ENCODE measurements around the gene ANGEL2. TPM values are rescaled to one million over a fixed set of nuclear protein-coding genes. Genes with fewer than 3 reads are reported as not detected.

The ANGEL2 gene
- total RNA-seq, 1 experiment from 2014 or later: 32.7 TPM

DNA sequence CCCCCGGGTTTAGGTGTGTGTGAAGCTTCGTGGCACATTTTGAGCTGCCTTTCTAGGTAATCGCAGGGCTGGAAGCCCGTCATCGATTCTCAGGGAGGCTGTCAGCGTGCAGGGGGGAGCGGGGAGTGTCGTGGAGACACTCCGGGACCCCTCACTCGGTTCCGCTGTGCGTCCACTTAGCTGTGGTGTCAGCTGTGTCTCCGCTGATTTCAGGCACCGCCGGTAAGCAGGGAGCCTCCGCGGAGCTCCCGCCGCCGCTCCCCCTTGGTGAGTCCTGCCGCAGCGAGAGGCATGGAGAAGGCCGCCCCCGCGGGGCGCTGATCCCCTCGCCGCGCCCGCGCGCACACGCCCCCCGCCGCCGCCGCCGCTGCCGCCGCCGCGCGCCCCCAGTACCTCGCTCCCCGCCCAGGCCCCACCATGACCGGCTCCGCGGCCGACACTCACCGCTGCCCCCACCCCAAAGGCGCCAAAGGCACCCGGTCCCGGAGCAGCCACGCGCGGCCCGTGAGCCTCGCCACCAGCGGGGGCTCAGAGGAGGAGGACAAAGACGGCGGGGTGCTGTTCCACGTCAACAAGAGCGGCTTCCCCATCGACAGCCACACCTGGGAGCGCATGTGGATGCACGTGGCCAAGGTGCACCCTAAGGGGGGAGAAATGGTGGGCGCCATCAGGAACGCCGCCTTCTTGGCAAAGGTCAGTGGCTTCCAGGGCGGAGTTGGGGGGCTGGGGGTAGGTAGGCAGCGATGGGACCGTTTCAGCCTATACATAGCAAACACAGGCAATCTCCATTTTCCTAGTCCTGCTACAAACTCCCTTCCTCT, 64.3 kb downstream of the ANGEL2 start:
- DNase-seq (ENCODE audit: low spot score): no peak

DNA sequence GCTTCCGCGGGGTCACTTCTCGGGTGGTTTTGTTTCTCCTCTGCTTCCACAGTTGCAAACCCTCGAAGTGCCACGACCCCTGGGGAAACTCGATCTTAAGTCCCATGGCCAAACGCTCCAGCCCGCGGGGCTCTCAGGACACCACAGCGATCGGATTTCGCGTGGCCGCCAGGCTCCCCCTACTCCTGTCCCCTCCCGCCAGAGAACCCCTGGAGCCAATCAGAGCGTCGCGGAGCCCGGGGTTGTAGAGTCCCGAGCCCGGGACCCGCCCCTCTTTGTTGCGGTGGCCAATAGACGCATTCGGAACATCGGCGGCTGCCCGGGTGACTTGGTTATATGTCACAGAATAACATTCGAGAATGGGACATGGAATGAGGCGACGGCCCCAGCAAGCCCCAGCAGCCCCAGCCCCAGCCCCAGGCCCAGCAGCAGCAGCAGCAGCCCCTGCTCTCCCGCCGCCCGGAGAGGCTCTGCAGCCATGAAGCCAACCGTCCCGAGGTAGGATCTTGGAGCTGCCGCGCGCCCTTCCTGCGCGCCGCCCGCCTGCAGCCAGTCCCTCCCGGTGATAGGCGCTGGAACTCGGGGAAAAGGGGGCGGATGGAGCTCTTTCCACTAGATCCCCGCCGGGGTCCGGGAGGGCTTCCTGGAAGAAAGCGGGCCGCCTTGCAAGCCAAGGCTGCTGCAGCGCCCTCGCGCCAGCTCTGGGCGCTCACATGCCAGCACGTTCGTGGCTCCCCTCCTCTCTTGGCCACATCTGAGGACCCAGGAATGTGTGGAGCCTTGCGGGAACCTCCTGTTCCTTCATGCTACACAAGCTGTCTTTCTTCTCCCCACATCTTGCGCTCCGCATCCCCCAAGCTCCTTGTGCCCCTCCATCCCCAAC, 65.2 kb downstream of the ANGEL2 start, which contains the start of gene VASH2:
TSS of gene VASH2 (plus strand) at position 299 of the 883 bp plus-strand sequence. CDS start 1,002 bp downstream, outside the sequence.
- peak; percentile 71 for DNase-seq (ENCODE audit: low spot score)

DNA sequence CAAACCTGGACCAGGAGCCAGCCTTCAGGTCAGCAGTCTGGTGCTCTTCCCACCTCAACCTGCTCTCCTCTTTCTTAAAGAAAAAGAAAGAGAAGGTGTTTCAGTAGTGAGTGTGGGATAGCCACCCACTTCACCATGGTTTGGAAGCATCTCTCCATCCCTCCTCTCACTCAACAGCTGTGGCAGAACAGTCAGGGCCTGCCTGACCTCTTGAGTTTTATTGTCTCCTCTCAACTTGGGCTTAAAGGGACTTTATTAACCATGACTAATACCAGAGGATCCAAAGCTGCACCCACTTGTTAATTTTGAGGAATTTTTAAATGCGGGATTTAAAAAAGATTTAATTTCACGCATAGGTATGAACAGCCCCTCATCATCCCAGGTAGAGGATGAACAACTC, 65.9 kb downstream of the ANGEL2 start:
- DNase-seq (ENCODE audit: low spot score): no peak

DNA sequence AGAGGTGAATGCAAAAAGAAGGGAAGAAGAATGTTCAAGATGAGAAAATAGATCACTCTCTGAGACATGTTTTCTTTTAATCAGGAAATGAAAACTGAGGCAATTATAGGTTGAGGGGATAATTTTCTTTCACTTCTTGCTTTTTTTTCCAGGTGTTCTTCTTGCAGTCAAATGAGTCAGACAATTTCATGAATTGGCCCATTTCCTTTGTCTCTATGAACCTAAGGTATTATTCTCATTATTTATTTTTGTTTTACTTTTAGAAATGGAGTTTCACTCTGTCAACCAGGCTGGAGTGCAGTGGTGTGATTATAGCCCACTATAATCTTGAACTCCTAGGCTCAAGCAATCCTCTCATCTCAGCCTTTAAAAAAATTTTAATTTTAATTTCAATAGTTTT, 68.8 kb downstream of the ANGEL2 start:
- no peak for DNase-seq (ENCODE audit: low spot score)

DNA sequence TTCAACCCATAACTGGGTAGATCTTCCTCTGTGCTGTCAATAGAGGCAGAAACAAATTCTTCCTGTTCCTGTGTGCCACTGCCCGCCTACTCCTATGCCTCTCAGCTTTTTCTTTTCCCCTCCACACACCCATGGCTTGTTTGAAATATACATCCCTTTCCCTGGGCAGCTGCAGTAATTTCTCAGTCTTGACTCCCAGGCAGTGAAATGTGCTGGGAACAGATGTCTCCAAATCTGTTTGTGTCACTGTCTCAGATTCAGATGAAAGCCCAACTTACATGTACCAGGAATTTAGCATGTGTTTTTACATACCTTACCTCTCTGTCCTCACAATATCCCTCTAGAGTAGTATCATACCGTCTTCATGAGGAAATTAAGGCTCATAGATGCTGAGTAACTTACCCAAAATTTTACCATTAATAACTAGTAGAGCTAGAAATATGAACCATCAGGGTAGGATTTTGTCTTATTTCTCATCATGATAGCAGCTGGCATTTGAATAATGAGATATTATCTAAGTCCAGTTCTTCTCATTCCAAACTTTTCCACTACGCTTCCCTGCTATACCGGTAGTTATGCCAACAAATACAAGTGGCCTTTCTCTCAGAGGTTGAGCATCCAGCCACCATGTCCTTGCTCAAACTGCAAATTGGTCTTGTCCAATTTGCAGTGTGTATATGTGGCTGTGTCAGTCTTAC, 70.1 kb downstream of the ANGEL2 start:
- DNase-seq (ENCODE audit: low spot score): no peak

DNA sequence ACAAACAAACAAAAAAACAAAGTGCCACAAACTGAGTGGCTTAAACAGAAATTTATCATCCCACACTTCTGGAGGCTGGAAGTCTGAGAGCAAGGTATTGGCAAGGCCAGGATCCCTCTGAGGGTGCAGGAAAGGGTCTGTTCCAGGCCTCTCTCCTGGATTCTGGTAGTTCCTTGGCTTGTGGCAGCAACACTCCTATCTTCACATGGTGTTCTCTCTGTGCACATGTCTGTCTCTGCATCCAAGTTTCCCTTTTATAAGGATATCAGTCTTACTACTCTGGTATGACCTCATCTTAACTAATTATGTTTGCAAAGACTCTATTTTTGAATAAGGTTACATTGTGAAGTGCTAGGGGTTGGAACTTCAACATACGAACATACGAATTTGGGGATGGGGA, 70.6 kb downstream of the ANGEL2 start:
- no peak for DNase-seq (ENCODE audit: low spot score)

DNA sequence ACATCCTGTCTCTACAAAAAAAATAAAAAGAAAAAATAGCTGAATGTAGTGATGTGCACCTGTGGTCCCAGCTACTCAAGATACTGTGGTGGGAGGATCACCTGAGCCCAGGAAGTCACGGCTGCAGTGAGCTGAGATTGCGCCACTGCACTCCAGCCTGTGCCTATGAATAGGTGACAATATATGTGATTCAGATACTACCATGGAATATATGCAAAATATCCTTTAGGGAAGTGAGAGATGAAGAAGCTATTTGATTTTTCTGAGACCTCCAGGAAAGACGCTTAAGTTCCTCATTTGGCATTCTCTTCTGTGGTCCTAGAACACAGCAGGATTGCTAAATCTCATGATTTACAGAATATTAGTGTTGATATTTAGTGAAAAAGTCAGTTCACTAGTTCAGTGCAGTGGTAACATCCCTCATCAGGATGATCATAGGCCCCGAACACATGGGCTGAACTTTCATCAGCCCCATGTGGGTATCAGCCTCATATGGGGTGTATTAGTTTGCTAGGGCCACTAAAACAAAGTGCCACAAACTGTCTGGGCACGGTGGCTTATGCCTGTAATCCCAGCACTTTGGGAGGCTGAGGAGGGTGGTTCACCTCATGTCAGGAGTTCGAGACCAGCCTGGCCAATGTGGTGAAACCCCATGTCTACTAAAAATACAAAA, 71.3 kb downstream of the ANGEL2 start:
- DNase-seq (ENCODE audit: low spot score): no peak

DNA sequence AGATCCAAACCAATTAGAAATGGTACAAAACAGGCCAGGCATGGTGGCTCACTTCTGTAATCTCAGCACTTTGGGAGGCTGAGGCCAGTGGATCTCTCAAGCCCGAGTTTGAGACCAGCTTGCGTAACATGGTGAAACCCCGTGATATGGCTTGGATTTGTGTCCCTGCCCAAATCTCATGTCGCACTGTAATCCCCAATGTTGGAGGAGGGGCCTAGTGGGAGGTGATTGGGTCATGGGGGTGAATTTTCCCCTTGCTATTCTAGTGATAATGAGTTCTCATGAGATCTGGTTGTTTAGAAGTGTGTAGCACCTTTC, 72.3 kb downstream of the ANGEL2 start:
- DNase-seq (ENCODE audit: low spot score): no peak

DNA sequence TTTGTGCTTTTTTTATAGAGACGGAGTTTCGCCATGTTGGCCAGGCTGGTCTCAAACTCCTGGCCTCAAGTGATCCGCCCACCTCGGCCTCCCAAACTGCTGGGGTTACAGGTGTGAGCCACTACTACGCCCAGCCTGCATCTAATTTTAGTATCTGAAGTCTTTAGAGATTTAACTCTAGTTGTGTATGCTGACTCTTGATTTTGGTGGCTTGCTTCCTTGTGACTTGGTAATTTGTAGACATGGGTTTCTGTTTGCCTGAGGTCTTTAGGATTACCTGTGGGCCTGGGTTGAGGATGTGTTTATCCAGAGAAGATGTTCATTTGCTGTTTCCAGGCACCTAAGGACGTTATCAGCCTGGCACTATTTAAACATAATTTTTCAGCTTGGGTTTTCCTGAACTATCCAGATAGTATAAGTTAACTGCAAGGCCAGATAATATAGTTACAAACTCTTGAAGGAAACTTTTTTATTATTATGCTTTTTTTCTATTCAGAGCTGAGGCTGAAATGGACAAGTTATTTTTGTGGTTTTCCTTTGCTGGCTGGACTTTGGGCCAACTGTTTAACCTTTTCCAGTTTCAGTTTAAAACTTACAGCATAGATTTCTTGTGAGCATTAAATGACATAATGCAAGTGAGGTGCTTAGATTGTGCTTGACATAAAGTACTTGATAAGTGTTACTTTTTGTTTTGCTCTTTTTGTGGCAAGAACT, 72.8 kb downstream of the ANGEL2 start:
- DNase-seq (ENCODE audit: low spot score): no peak

Other genes with a start within 250 kb of the ANGEL2 start
- gene NSL1, start 224.1 kb downstream of the ANGEL2 start, total RNA-seq (2014; rRNA removed; shearing (Covaris generic)): 46.8 and 51.2 TPM in 2 replicates
- gene TATDN3, start 224.0 kb downstream of the ANGEL2 start, total RNA-seq (2014; rRNA removed; shearing (Covaris generic)): 18.7 and 25.3 TPM in 2 replicates
- 0.75 TPM in 1 of 2 replicates, not detected in the other for gene SPATA45, start 168.2 kb downstream of the ANGEL2 start, total RNA-seq (2014; rRNA removed; shearing (Covaris generic))
- gene FLVCR1, start 157.6 kb downstream of the ANGEL2 start, total RNA-seq (2014; rRNA removed; shearing (Covaris generic)): 9.3 and 9.7 TPM in 2 replicates
- gene VASH2, start 65.3 kb downstream of the ANGEL2 start, total RNA-seq (2014; rRNA removed; shearing (Covaris generic)): 0.31 and 2.5 TPM in 2 replicates
- 11.4 and 16.6 TPM in 2 replicates for gene RPS6KC1, start 35.4 kb upstream of the ANGEL2 start, total RNA-seq (2014; rRNA removed; shearing (Covaris generic))

Measured in H4 (cell line).